K562 (cell line): ENCODE results near the gene RIT1. TPM values are rescaled to one million over a fixed set of nuclear protein-coding genes. Genes with fewer than 3 reads are reported as not detected.
A peak's percentile ranks its signal among the peaks of the same experiment; 100 is the strongest.

Experiments
- ATAC-seq: fragments of 200-7000 bp; cut with Tn5 transposase; 3 replicates; pipeline ENCODE4 v1.9.1; 2020; ENCODE audit warnings: moderate library complexity
- BruUV-seq: library from RNA; stranded (reverse); fragments of 400-500 nt; replicated peaks from 2 replicates; lab custom pipeline; 2021; lab: Mats Ljungman, UMichigan
- CTCF ChIA-PET: fragments of 300-600 bp; formaldehyde crosslinking; extraction: SDS; loops from one replicate; lab custom pipeline; 2021; ENCODE audit warnings: low intra/inter-chr PET ratio; lab: Yijun Ruan, JAX
- POLR2A ChIA-PET: fragments of 300-600, 350-650 bp; sonication (Branson Sonifier 250); formaldehyde crosslinking; extraction: SDS; loops from one replicate; lab custom pipeline; 2021; ENCODE audit warnings: antibody characterized with exemption, inconsistent platforms; lab: Yijun Ruan, JAX
- DNase-seq, 4 experiments: peaks; one replicate each; pipeline versions ENCODE4 v3.0.0 to v3.0.0-alpha.2; 2011 to 2018; ENCODE audit warnings: low spot score in 3 of 4, mixed read lengths in 3 of 4; ENCODE audit errors: extremely low read depth in 1 of 4
- FAIRE-seq: peaks from 2 replicates; lab custom pipeline; 2011; peaks lifted over from hg19 to GRCh38; lab: Jason Lieb, UNC
- H2AFZ ChIP-seq: 2 replicates; pipeline ENCODE4 v1.6.0; 2011; ENCODE audit warnings: low read depth, low read length, control low read depth, inconsistent platforms
- H3K27ac ChIP-seq: fragments of 200-600 bp; 3 replicates; pipeline ENCODE4 v1.8.0; 2011; ENCODE audit warnings: low read depth, mild to moderate bottlenecking, control low read depth, inconsistent platforms, low read length, moderate library complexity, mixed read lengths; ENCODE audit errors: extremely low read depth
- H3K27me3 ChIP-seq, 2 experiments: fragments of 300-600 bp in 1 of 2; 2 replicates in 1 of 2; 3 replicates in 1 of 2; pipeline versions ENCODE4 v1.6.0 to v1.8.0; 2011; ENCODE audit warnings: inconsistent platforms in 2 of 2, low read length in 2 of 2, mild to moderate bottlenecking in 1 of 2, mixed read lengths in 1 of 2, moderate library complexity in 1 of 2; ENCODE audit not compliant: control insufficient read depth in 2 of 2, insufficient read depth in 2 of 2
- H3K36me3 ChIP-seq: fragments of 300-600 bp; 3 replicates; pipeline ENCODE4 v1.8.0; 2011; ENCODE audit warnings: mild to moderate bottlenecking, low read length, inconsistent platforms; ENCODE audit not compliant: control insufficient read depth, insufficient read depth
- H3K4me1 ChIP-seq, 2 experiments: fragments of 200-600 bp in 1 of 2; replicated peaks in 1 of 2; 2 replicates in 1 of 2; 3 replicates in 1 of 2; pipeline versions ENCODE4 v1.5.1 to v1.8.0; 2011; ENCODE audit warnings: inconsistent platforms in 2 of 2, low read length in 2 of 2, mild to moderate bottlenecking in 1 of 2, mixed read lengths in 1 of 2, moderate library complexity in 1 of 2; ENCODE audit not compliant: control insufficient read depth in 2 of 2, insufficient read depth in 2 of 2
- H3K4me2 ChIP-seq: 2 replicates; pipeline ENCODE4 v1.6.1; 2011; ENCODE audit warnings: low read length, control low read depth, inconsistent platforms, mixed read lengths; ENCODE audit not compliant: insufficient read depth
- H3K4me3 ChIP-seq: fragments of 200-600 bp; sonication (generic), shearing (Covaris generic); 2 replicates; pipeline ENCODE4 v1.5.1; 2016; ENCODE audit warnings: control low read depth, inconsistent platforms
- H3K79me2 ChIP-seq: fragments of 200-600 bp; 3 replicates; pipeline ENCODE4 v1.8.0; 2011; ENCODE audit warnings: low read length, inconsistent platforms; ENCODE audit not compliant: control insufficient read depth, insufficient read depth
- H3K9ac ChIP-seq, 2 experiments: 2 replicates each; pipeline versions ENCODE4 v1.6.0 to v1.6.1; 2011; ENCODE audit warnings: low read depth in 2 of 2, low read length in 2 of 2, control low read depth in 1 of 2, inconsistent platforms in 1 of 2, mild to moderate bottlenecking in 1 of 2, mixed read lengths in 1 of 2; ENCODE audit not compliant: insufficient read depth in 1 of 2
- H3K9me1 ChIP-seq: one replicate; pipeline ENCODE4 v1.6.0; 2011; ENCODE audit warnings: inconsistent platforms, mild to moderate bottlenecking, low read length, moderate library complexity; ENCODE audit not compliant: control insufficient read depth, insufficient read depth
- H3K9me3 ChIP-seq: replicated peaks from 2 replicates; pipeline ENCODE4 v1.5.1; 2011; ENCODE audit warnings: low read depth, low read length, inconsistent platforms; ENCODE audit not compliant: control insufficient read depth, insufficient read depth
- H4K20me1 ChIP-seq: replicated peaks from 2 replicates; pipeline ENCODE4 v1.6.1; 2011; ENCODE audit warnings: low read length, inconsistent platforms, mixed read lengths; ENCODE audit not compliant: control insufficient read depth, insufficient read depth
- ATF3 ChIP-seq, 2 experiments: fragments of 450-650 bp in 1 of 2; sonication (generic) in 1 of 2; formaldehyde crosslinking in 1 of 2; IDR thresholded peaks in 1 of 2; conservative IDR thresholded peaks in 1 of 2; 2 replicates each; pipeline versions ENCODE4 v1.6.1 to v1.8.1; 2016 to 2023; ENCODE audit warnings: mild to moderate bottlenecking in 2 of 2, moderate library complexity in 2 of 2, inconsistent platforms in 1 of 2, missing genetic modification reagents in 1 of 2
- CEBPB ChIP-seq: fragments of 450-650 bp; IDR thresholded peaks from 2 replicates; pipeline ENCODE4 v1.6.1; 2016; ENCODE audit warnings: missing genetic modification characterization, missing compliant biosample characterization
- ELF1 ChIP-seq: fragments of 200-800 bp; sonication (Bioruptor generic); IDR thresholded peaks from 2 replicates; pipeline ENCODE4 v1.6.1; 2016; ENCODE audit warnings: missing genetic modification characterization, missing compliant biosample characterization
- ESRRB ChIP-seq: fragments of 250-450 bp; sonication (Bioruptor Pico); IDR thresholded peaks from 2 replicates; pipeline ENCODE4 v1.5.0; 2020; ENCODE audit warnings: mild to moderate bottlenecking, moderate library complexity, borderline replicate concordance
- FOXA1 ChIP-seq: fragments of 450-650 bp; IDR thresholded peaks from 2 replicates; pipeline ENCODE4 v1.6.1; 2016; ENCODE audit warnings: mild to moderate bottlenecking, borderline replicate concordance
- POLR2A ChIP-seq: fragments of 450-650 bp; conservative IDR thresholded peaks from 2 replicates; pipeline ENCODE4 v1.6.1; 2016
- PREB ChIP-seq: sonication (generic); formaldehyde crosslinking; IDR thresholded peaks from 2 replicates; pipeline ENCODE4 v1.8.1; 2023; ENCODE audit warnings: mild to moderate bottlenecking, missing genetic modification reagents
- RCOR1 ChIP-seq, 2 experiments: IDR thresholded peaks; 2 replicates each; pipeline ENCODE4 v1.6.1; 2012; ENCODE audit warnings: low read depth in 2 of 2, low read length in 2 of 2, borderline replicate concordance in 1 of 2, improper control_type of control experiment in 1 of 2
- SPI1 ChIP-seq: IDR thresholded peaks from 2 replicates; pipeline ENCODE4 v1.6.1; 2011; ENCODE audit warnings: low read depth, low read length, control low read depth, borderline replicate concordance
- TFAP4 ChIP-seq: sonication (generic); formaldehyde crosslinking; IDR thresholded peaks from 2 replicates; pipeline ENCODE4 v1.8.0; 2022; ENCODE audit warnings: missing genetic modification reagents, mild to moderate bottlenecking, moderate library complexity, borderline replicate concordance
- YY1 ChIP-seq, 3 experiments: IDR thresholded peaks; 2 replicates each; pipeline ENCODE4 v1.6.1; 2011; ENCODE audit warnings: low read length in 2 of 3, mild to moderate bottlenecking in 2 of 3, moderate library complexity in 2 of 3, borderline replicate concordance in 1 of 3, control low read depth in 1 of 3, low read depth in 1 of 3; ENCODE audit not compliant: insufficient read depth in 3 of 3, insufficient replicate concordance in 2 of 3, control insufficient read depth in 1 of 3, insufficient read length in 1 of 3; ENCODE audit errors: extremely low read depth in 1 of 3
- ZNF253 ChIP-seq: fragments of 250-450 bp; sonication (Bioruptor Pico); conservative IDR thresholded peaks from 2 replicates; pipeline ENCODE4 v1.6.1; 2021; ENCODE audit warnings: mild to moderate bottlenecking
- ZNF717 ChIP-seq: fragments of 250-450 bp; sonication (Bioruptor Pico); IDR thresholded peaks from 2 replicates; pipeline ENCODE4 v1.5.0; 2021
- ZZZ3 ChIP-seq: fragments of 450-650 bp; IDR thresholded peaks from 2 replicates; pipeline ENCODE4 v1.6.1; 2016; ENCODE audit warnings: antibody characterized with exemption, mild to moderate bottlenecking, moderate library complexity
- WGBS: fragments of 100-300 bp; shearing (Covaris generic); methylation state at CpG from one replicate; pipeline ENCODE4 v1.1.6; 2016; ENCODE audit warnings: low coverage, mixed read lengths; ENCODE audit not compliant: insufficient coverage; ENCODE audit errors: missing lambda C conversion rate; 5-methylcytosine and 5-hydroxymethylcytosine counted together
- in situ Hi-C: fragments of 300-500 bp; cut with MboI; formaldehyde crosslinking; loops from 4 replicates; pipeline ENCODE4 v1.15.0; 2018; ENCODE audit warnings: inconsistent platforms, mixed read lengths
- intact Hi-C: fragments of 100-400 bp; cut with micrococcal nuclease; formaldehyde crosslinking; loops from 2 replicates; pipeline ENCODE4 v1.14.2; 2022
- polyA plus RNA-seq, 8 experiments: library from polyadenylated mRNA; depleted of rRNA in 4 of 8; stranded (reverse) in 5 of 8; unstranded in 3 of 8; fragments of >200 nt; fragmentation: Nextera tagmentation in 2 of 8; fragmentation: Illumina TruSeq in 1 of 8; extraction: Ambion mirVana in 2 of 8; extraction: Trizol in 1 of 8; gene quantifications; 2 replicates each; pipeline versions ENCODE4 v1.2.1 to v1.2.3, GENCODE V29; 2011 to 2014; ENCODE audit warnings: inconsistent platforms in 1 of 8, missing spikeins in 1 of 8
- total RNA-seq, 7 experiments: library from RNA; depleted of rRNA in 6 of 7; stranded (reverse); fragments of >200 nt in 6 of 7; fragmentation: Illumina TruSeq in 2 of 7; extraction: Trizol in 2 of 7; gene quantifications; 2 replicates each; pipeline versions ENCODE4 v1.2.1 to v1.2.3, GENCODE V29; 2011 to 2021; ENCODE audit warnings: low replicate concordance in 1 of 7

RIT1 gene
- total and polyA plus RNA-seq, 9 of the 15 experiments (the other 6 are each of a cell fraction or from before 2014, with no cell fraction given): 13.5 to 57.6 (median 22.9) TPM

DNA sequence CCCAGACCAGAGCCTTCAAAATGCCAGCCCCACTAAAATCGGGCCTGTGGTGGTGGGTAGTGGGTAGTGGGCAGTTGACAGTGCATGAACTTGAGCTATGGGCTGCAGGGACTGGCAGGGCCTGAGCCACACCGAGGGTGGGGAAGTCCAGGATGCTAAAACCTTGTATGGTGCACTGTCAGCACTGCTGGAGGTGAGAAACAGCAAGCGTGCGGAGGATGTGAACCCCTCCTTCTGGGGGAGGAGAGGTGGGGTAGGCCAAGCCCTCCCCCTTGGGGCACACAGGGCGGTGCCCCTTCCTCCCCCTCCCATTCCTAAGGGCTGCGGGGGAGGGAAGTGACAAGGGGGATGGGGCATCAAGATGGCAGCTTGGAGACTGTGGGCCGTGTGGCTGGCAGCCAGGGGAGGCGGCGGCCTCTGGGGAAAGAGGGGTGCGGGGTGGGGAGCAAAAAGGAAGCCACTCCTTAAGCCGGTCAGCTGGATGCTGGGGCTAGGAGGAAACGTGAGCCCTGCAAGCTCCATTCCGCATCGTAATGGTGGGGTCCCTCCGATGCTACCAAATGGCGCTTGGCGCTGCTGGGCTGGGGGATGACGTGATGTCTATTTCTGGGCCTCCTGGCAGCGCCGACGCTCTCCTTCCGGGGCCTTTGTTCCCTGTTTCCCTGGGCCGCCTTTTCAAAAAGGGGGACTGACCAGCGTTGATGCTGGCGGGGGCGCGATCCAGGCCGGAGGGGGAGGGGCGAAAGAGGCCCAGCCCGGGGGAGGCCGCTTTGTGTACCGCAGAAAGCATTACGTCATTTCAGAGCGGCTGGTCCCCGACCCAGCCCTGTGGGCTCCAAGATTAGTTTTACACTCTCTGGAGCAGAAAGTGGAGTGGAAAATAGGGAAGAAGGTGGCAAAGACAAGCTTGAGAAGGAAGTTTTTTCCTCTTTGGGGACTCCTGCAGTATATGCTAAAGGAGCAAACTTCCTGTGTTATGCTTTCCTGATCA lies 51.0 kb downstream of the RIT1 start (continued):
- TF ChIP-seq ATF3 (IDR thresholded peaks at IDR 0.05) (peak; percentile 98), ATF3 (CRISPR knock-in tag; conservative IDR thresholded peaks at IDR 0.05) (0 out of 2 replicates have a peak, but pooled peaks have one; percentile 69), YY1 (IDR thresholded peaks at IDR 0.05; ENCODE audit: borderline replicate concordance in 1 of 3, control insufficient read depth in 1 of 3, extremely low read depth in 1 of 3, insufficient read depth in 3 of 3, insufficient read length in 1 of 3, insufficient replicate concordance in 2 of 3, low read depth in 1 of 3, low read length in 2 of 3) (peak in 2 of 3 experiments; percentile 76 to 86)

DNA sequence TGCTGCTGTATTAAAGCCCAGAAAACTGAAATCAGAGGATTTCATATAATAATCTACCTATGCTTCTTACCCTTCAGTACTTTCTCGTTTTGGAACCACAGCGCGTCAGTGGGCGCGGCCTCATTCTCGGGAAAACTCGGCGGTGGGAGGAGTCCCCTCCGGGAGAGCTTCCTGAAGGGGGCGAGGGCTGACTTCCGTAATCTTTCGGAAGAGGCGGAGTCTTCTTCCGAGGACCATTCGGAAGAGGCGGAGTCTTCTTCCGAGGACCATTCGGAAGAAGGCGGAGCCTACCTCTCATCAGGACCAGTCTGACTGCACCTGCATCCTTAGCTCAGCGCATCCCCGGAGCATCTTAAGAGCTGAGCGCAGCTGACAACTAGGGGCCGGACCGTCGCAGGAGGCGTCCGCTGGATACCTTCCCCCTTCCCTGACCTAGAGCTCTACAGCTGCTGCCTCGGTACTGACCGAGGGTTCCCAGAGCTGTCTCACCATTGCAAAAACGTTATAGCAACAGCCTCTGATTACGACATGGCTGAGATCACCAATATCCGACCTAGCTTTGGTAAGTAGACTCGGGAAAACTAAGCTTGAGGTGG lies 51.8 kb downstream of the RIT1 start, which contains the start of gene SYT11:
TSS of gene SYT11 (plus strand) at position 334 of the 596 bp plus-strand sequence. CDS start at position 529, 195 bp downstream.
- peak within 1 kb of the TSS; percentile 93 for H2AFZ ChIP-seq
- ATAC-seq: peak; percentile 89
- in situ Hi-C loops (no loop called here), intact Hi-C loops (loop anchor here (1.0 to 2.0 kb wide), 2 partner anchors 25 to 73 kb away; no protein-coding TSS in a partner anchor)
- H3K9ac ChIP-seq: peak within 1 kb of the TSS; percentile 70 to 87
- H3K4me3 ChIP-seq: peak within 1 kb of the TSS; percentile 60
- H3K27ac ChIP-seq: peak within 1 kb of the TSS; percentile 92
- no peaks in the 10 kb centered on the region for H3K9me1 ChIP-seq
- no peaks in the 10 kb centered on the region for H3K9me3 ChIP-seq
- FAIRE-seq: peak; percentile 99
- H3K79me2 ChIP-seq: peaks cover 29% of the 10 kb centered on the region
- CTCF ChIA-PET: no interaction called here
- no peaks in the 10 kb centered on the region; the same call in 1 of the 2 replicates for H4K20me1 ChIP-seq
- WGBS: under 1% methylated on average over 33 of the region's 33 CpGs
- no peaks in the 10 kb centered on the region for H3K27me3 ChIP-seq
- H3K36me3 ChIP-seq: peaks cover 12% of the 10 kb centered on the region
- peak within 1 kb of the TSS; percentile 94 for H3K4me2 ChIP-seq
- H3K4me1 ChIP-seq: peaks cover 10 to 14% of the 10 kb centered on the region in 2 experiments; a peak in 4 of 5 replicates
- POLR2A ChIA-PET: interaction anchor here (0.7 to 1.7 kb wide), 14 partner anchors 8 to 118 kb away, joined by 3 to 9 read pairs (median 4); no protein-coding TSS in a partner anchor
- DNase-seq: peak; percentile 97 to 98 (median 97)
- BruUV-seq: no TSS peak
- TF ChIP-seq ZZZ3 (no peak), CEBPB (tag) (peak; percentile 47), PREB (no peak), ELF1 (tag) (peak; percentile 90), ZNF717 (CRISPR knock-in tag) (no peak), ZNF253 (CRISPR knock-in tag) (no peak), RCOR1 (IDR thresholded peaks at IDR 0.05; ENCODE audit: borderline replicate concordance in 1 of 2, low read depth in 2 of 2, low read length in 2 of 2) (peak; percentile 98 to 100), SPI1 (peak; percentile 82), FOXA1 (no peak), TFAP4 (CRISPR knock-in tag) (peak; percentile 52; the same call in 1 of the 2 replicates), POLR2A (peak; percentile 53; the same call in 1 of the 2 replicates), ESRRB (CRISPR knock-in tag) (no peak)
